Colon (tissue), 2 donors: ENCODE results near the gene BRSK2.

ENCODE experiments used
- FAIRE-seq: peaks from 2 replicates; lab custom pipeline; 2012; peaks lifted over from hg19 to GRCh38; lab: Jason Lieb, UNC
- donor health status: control.
- donor health status: control.

Gene BRSK2

DNA sequence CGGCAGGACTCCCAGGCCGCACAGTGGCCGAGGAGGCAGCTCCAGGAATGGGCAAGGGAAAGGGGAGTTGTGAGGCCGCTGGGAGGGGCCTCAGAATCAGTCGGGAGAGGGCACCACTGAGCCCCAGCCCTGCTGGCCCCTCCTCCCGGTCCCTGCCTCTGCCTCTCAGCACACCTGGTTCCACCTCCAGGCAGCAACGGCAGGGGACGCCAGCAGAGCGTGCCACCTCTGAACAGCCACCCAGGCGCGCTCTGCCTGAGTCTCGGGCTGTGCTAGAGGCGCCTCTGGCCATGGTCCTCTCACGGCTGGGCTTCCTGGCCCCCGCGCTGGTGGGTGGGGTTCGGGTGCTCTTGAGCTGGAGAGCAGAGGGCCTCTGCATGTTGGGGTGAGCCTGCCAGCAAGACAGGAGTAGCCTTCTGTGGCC is 63.9 kb downstream of the BRSK2 start:
- no peak for FAIRE-seq

DNA sequence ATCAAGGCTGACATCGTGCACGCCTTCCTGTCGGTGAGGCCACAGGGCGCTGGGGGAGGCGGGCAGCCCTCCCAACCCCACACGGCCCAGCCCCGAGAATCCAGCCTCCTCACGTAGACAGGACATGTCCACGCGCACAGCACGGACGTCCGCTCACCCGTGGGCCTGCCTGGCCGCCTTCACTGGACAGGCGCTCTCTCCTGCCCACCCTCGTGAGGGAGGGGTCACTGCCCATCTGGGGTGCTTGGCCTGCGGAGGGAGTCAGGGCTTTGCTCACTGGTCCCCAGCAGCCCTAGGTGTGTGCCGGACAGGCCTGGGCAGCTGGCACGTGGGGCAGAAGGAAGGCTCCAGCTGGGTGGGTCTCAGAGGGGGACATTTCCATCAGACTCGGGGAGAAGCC is 64.8 kb downstream of the BRSK2 start:
- no peak for FAIRE-seq

DNA sequence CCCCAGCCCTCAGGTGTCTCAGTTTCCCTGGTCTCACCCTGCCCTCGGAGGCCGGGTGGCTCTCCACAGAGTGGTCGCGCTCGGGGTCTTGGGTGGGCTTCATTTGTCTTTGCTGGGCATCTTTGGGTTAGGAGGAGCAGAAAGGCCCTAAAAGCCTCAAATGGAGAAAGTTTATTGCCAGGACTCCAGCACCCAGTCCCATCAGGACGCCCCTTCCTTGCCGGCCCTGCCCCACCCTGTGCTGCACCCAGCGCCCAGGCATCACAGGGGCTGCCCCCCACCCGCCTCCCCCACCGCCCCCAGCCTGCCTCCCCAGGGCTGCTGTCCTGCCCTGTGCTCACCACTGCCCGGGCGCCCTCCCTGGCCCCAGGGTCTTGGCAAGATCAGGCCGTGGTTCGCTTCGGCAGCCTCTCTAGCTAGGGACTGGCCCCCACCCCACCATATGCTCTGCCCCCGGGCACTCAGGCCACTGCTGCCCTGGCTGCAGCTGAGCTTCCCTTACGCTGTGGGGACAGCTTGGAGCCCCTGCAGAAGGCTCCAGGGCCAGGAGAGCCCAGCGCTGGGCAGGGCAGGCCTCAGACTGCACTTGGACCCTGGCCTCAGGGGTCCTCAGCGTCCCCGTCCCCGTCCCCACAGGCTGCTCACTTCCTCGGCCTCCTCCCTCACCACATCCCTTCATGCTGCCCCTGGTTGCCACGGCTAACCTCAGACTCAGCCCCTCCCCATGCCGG is 65.5 kb downstream of the BRSK2 start:
- no peak for FAIRE-seq

DNA sequence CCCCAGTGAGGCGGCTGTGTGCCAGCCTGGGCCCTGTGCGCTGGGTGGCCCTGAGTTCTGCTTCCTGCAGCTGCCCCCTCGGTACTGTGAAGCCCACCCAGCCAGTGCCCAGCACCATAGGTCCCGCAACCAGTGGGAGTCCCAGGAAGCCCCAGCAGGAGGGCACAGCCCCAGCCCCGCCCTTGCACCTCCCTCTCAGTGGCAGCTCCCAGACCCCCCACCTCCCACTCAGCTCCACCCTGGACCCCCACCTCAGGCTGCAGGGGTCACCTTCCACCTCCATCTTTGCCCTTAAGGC is 66.0 kb downstream of the BRSK2 start:
- FAIRE-seq: no peak

DNA sequence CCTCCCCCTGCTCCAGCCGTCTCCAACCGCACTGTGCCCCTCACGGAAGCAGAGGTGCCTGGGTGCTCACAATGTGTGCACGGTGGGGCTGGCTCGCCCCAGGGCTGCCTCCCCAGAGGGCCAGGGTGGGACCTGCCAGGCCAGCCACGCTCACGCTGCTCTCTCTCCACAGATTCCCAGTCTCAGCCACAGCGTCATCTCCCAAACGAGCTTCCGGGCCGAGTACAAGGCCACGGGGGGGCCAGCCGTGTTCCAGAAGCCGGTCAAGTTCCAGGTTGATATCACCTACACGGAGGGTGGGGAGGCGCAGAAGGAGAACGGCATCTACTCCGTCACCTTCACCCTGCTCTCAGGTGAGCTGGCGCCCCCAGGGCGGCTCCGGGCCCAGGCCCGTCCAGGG is 66.4 kb downstream of the BRSK2 start:
- FAIRE-seq: no peak

GRCh38 chr11:1456596-1457325 is 67.0 kb downstream of the BRSK2 start:
- no peak for FAIRE-seq

GRCh38 chr11:1457326-1457680 is 67.6 kb downstream of the BRSK2 start:
- FAIRE-seq: no peak

- no peak for FAIRE-seq
Measured at GRCh38 chr11:1457856-1458255, 68.1 kb downstream of the BRSK2 start.

DNA sequence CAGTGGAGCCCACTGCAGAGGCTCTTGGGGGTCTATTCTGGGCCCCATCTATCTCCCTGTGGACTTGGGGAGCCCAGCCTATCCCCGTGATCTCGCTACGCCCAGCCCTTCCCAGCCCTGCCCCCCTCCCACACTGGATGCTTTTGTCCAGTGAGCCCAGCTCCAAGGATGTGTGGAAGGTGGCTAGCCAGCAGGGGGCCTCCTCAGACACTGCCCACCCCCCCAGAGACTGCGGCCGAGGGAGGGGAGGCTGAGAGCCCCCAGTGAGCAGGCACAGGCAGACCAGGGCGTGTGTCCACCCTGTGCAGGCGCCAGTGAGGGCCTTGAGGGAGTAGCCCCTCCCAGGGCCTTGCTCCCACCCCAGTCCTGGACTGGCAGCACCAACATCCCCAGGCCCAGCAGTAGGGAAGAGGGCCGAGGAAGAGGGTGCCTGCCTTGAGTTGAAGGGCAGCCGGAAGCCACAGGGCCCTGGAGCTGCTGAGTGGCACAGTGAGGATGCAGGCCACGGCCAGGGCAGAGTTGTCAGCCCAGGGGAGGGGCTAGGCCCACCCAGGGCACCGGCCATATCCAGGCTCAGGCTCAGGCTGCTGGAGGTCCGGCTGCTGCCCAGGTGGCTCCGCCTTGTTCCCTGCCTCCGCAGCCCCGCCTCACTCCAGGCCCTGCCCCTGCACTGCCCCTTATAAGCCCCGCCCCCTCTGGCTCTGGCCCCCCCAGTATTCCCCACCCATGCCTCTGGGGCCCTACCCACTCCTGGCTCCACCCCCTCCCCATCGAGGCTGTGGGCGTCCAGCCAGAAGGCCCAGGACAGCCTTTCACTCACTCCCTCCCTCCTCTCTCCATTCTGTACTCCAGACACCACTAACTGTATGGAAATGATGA is 68.8 kb downstream of the BRSK2 start:
- FAIRE-seq: no peak

GRCh38 chr11:1459219-1459575 is 69.5 kb downstream of the BRSK2 start:
- no peak for FAIRE-seq

GRCh38 chr11:1459764-1460395 is 70.1 kb downstream of the BRSK2 start:
- FAIRE-seq: no peak

- FAIRE-seq: no peak
Measured at GRCh38 chr11:1460396-1460985, 70.8 kb downstream of the BRSK2 start.

GRCh38 chr11:1460986-1461825 is 71.5 kb downstream of the BRSK2 start:
- FAIRE-seq: no peak

GRCh38 chr11:1461826-1462697 is 72.3 kb downstream of the BRSK2 start:
- FAIRE-seq: no peak

GRCh38 chr11:1462698-1462975 is 72.9 kb downstream of the BRSK2 start:
- no peak for FAIRE-seq

GRCh38 chr11:1463056-1463455 is 73.3 kb downstream of the BRSK2 start:
- no peak for FAIRE-seq

DNA sequence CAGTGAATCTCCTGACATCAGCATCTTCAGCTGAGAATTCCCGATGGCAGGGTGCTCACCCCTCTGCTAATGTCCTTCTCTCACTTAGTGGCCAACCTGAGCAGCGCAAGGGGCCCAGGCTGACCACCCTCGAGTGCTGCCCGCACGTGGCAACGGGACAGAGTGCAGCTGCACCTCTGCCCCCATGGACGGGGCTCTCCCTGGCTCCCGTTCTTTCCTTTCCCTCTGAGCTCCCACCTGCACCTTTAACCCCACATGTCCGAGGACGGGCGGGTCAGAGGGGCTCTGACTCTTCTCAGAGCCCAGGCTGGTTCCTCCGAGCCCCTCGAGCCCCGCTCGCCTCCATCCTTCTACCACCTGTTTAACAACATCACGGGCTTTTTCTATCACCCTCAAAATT is 77.0 kb downstream of the BRSK2 start:
- no peak for FAIRE-seq

- FAIRE-seq: no peak
Measured at GRCh38 chr11:1467270-1467669, 77.5 kb downstream of the BRSK2 start.

- no peak for FAIRE-seq
Measured at GRCh38 chr11:1468002-1468401, 78.3 kb downstream of the BRSK2 start.

DNA sequence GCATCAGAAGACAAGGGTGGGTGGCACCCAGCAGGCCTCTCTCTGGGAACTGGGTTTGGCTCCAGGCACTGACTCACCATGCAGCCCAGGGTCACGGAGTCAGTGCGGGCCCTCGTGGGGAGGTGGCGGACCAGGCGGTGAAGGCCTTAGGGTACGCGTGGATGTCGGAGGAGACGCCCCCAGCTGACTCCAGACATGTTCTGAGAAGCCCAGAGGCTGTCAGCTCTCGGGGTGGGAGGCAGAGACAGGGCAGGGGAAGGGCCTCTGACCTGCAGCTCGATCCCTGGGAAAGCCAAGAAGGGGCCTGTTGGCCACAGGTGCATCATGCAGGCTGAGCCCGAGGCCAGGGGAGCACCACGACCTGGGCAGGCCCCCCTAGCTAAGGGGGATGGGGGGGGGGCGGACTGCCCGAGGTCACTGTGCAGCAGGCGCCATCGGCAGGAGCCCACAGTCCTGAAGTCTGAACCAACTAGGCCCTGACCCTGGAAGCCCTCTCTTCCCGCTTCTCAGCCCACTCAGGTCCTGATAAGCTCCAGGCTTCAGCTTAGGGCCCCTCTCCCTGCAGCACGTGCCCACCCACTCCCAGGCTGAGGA is 78.8 kb downstream of the BRSK2 start:
- no peak for FAIRE-seq
